HPDE6-E6E7 (cell line): ENCODE data around the gene TRPM2.
"Not testable (repeated sequence)": the region's sequence is repeated elsewhere in the genome, so short reads cannot be mapped to it uniquely, and the experiment has no call there.

Experiments used
- DNase-seq: peaks from one replicate; pipeline ENCODE4 v3.0.0; 2011; ENCODE audit warnings: missing footprints; ENCODE audit errors: extremely low spot score

Gene TRPM2

DNA sequence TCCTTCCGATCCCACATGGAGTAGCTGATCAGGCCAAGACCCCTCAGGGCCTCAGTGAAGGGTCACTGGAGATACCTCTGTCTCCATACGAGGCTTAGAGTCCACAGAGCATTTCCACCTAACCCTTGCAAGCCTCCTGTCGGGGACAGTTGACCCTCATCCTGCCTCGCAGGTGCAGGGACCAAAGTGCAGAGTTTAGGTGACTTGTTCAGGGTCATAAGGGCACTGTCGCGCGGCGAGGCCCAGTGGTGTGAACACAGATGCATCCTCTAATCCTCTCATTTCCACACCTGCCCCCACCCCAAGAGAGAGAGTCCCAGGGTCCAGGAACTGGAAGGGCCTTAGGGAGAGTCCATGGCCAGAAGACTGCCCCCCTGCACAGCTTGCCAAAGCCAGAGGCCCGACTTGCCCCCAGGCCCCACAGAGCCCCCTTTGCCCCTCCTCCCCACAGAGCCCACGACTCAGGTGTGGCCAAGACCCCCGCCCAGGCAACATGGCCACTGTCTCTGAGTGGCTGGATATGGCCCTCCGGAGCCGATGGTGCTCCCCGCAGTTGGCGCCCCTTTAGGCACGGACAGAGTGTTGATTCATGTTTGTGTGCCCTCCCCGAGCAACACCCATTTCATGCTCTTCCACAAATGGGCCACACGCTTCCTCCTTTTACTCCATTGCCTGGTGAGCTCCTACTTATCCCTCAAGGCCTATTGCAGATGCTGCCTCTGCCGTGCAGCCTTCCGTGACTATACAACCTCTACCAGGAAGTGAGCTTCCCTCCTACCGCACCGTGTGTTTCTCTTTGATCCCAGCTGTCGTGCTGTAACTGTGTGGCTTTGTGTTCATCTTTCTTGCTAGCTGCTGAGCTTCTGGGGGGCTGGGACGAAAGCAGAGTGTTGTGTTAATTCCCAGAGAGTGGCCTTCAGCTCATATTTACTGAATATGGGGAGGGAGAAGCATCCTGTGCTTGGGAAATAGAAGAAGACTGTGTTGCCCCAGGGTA, 1.7 kb downstream of the TRPM2 start:
- DNase-seq, result no peak

DNA sequence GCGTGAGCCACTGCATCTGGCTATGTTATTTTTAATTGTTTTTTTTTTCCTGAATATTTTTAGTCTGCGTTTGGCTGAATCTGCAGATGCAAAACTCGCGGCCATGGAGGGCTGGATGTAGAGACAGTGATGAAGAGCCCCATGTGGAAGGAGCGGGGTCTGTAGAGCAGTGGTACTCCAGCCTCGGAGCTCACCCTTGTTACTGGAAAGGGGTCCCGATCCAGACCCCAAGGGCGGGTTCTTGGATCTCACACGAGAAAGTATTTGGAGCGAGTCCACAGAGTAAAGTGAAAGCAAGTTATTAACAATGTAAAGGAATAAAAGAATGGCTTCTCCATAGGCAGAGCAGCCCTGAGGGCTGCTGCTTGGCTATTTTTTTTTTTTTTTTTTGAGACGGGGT, 2.7 kb downstream of the TRPM2 start:
- DNase-seq, result no peak

DNA sequence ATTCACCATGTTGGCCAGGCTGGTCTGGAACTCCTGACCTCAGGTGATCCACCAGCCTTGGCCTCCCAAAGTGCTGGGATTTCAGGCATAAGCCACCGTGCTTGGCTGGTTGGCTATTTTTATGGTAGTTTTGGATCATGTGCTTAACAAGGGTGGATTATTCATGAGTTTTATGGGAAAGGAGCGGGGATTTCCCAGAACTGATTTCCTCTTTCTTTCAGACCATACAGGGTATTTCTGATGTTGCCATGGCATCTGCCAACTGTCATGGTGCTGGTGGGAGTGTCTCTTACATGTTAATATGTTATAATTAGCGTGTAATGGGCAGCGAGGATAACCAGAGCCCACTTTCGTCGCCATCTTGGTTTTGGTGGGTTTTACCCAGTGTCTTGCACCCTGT, 3.2 kb downstream of the TRPM2 start:
- no peak for DNase-seq

DNA sequence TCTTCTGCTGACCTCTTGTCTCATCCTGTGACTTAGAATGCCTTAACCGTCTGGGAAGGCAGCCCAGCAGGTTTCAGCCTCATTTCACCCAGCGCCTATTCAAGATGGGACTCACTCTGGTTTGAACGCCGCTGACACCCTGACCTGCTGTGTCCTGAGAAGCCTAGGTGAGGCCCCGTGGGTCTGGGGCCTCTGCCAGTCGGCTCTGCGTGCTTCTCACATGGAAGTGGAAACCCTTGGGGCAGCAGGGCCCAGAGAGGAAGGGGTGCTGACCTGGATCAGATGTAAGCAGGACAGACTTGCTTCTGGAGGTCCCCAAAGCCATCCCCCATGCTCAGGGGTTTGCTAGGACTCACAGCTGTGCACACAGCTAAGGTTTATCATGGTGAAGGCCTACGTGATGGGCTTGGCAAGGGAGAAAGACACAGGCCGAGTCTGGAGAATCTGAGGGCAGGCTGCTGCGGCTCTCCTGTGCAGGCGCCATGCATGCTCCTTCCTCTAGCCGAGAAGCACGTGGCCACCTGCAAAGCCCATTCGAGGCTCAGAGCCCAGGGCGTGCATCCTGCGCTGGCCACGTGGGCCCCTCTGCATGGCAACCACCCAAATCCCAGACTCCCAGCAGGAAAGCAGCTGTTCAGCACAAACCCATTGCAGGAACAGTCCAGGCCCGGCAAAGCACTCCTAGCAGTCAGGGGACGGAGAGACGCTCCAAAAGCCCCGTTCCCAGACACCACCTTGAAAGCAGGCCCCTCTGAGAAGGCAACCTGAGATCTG, 3.8 kb downstream of the TRPM2 start:
- DNase-seq, result no peak

DNA sequence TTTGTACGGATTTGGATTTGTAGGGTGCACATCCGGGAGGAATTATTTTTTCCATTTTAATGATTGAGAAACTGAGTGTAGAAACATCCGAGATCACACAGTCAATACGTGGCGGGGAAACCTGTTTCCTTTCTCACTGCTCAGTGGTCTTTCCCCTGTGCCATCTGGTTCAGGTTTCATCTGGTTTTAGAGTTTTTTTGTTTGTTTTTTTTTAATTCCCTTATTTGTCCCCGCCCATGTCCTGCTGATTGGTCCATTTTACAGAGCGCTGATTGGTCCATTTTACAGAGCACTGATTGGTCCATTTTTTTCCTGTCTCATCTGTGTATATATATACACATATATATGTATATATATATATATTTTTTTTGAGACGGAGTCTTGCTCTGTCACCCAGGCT, 6.0 kb downstream of the TRPM2 start:
- no peak for DNase-seq

DNA sequence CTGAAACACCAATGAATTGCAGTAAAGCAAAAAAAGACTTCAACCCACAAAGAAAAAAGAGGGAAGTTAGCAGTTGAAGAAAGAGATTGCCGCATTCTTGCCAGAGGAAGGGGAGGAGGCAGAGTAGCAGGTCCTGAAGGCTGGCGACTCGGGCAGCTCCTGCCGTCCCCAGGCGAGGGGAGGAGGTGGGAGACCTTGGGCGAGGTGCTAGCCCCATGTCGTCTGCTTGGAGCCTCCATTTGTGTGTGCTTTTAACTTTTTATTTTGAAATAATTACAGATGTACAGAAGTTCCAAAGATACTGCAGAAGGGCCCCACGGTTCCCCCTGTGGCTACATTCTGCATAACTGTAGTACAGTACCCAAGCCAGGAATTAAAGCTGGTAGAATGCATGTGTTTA, 6.7 kb downstream of the TRPM2 start:
- DNase-seq, result no peak

DNA sequence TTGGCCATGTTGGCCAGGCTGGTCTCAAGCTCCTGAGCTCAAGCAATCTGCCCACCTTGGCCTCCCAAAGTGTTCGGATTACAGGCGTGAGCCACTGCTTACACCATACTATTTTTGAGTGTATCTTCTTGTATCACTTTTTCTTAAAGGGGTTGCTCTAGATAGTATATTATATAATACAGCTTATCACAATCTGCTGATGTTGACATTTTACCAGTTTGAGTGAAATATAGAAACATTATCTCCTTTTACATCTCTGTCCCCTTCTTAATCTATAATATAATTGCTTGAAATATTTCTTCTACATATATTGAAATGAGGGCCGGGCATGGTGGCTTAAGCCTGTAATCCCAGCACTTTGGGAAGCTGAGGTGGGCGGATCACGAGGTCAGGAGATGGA, 8.5 kb downstream of the TRPM2 start:
- not testable (repeated sequence) for DNase-seq

DNA sequence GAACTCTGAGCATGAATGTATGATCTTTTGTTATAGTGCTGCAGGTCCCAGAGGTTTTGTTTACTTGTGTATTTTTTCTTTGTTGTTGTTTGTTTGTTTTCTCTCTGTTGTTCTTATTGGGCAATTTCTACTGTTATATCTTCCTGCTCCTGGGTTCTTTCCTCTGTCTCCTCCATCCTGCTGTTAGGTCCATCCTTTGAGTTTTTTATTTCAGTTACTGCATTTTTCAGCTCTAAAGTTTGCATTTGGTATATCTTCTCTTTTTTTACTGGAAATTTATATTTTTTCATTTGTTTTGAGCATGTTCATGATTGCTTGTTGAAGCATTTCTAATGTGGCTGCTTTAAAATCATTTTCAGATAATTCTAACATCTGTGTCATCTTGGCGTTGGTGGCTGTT, 9.9 kb downstream of the TRPM2 start:
- DNase-seq, result no peak

DNA sequence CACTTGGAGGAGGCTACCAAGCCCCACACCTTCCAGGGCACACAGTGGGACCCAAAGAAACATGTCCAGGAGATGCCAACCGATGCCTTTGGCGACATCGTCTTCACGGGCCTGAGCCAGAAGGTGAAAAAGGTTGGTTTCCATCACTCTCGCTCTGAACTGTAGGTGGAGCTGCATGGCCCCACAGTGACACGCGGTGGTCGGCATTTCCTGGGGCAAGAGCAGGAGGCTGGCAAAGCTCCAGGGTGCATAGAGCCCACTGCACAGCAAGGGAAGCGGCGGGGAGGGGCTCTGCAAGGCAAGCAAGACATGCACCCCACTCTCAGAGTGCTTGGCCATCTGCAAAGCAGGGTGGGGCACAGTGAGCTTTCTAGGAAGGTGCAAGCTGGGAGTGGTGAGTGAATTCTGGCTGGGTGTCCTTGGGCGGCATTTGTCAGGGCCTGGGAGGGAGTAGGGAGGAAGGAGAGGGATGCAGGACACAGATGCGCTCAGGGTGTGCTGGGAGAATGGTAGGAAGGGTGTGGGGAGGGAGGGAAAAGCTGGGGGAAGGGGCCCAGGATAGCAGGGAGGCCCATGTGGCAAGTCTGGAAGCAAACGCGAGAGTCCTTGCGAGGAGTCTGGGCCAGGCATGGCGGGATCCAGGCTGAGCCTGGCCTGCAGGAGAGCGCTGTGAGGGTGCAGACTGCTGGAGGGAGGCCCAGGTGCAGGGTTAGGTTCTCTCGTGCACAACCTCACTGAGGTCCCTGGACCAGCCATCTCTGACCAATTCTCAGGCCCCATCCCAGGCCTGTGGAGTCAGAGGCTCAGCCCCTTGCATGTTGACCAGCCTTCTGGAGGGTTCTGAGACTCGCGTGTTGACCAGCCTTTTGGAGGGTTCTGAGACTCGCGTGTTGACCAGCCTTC, 11.0 kb downstream of the TRPM2 start:
- DNase-seq, result no peak

DNA sequence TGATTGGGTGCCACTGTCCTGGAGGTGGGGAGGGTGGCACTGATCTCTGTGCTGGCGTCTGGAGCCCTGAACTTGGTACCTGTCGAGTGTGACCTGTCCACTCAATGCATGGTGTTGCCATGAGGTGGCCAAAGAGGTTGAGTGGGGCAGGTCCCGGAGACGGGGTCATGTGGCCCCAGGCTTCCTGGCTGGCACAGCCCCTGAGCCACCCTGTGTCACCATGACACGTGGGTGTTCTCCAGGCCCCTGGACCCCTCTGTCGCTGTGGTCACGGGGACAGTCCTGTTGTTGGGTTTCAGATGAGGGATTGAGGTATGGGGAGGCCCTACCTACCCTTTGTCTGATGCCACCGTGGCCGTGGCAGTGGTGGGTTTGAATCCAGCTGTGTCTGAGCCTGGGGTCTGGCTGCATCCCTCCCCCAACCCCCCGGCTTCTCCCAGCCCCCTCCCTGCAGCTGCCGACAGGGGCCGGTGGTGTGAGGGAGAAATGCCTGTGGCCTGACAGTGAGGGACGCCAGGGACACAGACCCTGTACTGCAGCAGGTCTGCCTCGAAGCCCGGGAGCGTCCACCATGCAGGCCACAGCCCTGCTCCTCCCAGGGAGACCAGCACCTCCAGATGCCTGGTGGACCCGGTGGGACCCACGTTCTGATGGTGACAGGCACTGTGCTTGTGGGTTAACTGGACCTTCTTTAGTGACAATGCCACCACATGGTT, 12.0 kb downstream of the TRPM2 start:
- DNase-seq, result no peak

DNA sequence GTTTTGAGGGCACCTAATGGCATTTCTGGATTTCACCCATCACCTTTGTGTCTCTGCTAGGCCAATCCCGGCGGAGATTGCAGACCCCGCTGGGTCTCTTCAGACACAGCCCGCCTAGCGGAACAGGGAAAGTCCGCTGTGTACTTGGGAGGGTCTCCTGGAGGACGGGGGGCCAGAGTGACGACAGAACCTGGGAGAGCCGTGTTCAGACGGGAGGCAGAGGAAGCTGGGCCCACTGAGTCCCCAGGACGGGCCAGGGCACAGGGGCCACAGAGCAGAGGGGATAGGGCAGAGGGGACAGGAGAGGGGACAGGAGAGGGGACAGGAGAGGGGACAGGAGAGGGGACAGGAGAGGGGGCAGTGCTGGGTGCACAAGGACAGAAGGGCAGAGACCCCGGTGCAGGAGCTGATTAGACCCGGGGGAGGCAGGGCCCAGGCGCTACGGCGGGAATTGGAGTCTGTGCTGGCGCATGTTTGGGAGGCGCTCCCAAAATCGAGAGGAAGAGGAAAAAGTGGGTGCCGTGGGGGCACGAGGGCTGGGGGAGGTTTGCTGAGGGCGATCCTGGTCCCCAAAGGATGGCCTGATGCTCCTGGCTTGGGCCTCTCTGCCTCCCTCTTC, 12.7 kb downstream of the TRPM2 start:
- no peak for DNase-seq

DNA sequence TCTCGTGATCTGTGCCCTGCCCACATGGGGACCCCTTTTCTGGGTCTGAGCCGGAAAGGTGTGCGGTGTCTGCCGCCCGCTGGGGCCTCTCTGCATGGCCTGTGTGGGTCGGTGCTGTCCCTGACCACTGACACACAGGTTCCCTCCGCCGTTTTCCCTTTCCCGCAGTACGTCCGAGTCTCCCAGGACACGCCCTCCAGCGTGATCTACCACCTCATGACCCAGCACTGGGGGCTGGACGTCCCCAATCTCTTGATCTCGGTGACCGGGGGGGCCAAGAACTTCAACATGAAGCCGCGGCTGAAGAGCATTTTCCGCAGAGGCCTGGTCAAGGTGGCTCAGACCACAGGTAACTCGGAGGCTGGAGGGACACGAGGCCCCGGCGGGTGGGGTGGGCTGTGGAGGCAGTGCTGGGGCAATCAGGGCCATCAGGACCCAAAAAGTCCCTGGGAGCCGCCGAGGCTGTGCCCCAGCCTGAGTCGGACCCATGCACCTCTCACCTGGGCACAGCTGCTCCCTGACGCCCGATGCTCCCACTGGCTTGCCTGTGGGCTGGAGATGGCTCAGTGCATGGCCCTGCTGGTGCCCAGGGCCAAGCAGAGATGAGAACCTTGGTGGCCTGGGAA, 13.3 kb downstream of the TRPM2 start:
- DNase-seq, result no peak

DNA sequence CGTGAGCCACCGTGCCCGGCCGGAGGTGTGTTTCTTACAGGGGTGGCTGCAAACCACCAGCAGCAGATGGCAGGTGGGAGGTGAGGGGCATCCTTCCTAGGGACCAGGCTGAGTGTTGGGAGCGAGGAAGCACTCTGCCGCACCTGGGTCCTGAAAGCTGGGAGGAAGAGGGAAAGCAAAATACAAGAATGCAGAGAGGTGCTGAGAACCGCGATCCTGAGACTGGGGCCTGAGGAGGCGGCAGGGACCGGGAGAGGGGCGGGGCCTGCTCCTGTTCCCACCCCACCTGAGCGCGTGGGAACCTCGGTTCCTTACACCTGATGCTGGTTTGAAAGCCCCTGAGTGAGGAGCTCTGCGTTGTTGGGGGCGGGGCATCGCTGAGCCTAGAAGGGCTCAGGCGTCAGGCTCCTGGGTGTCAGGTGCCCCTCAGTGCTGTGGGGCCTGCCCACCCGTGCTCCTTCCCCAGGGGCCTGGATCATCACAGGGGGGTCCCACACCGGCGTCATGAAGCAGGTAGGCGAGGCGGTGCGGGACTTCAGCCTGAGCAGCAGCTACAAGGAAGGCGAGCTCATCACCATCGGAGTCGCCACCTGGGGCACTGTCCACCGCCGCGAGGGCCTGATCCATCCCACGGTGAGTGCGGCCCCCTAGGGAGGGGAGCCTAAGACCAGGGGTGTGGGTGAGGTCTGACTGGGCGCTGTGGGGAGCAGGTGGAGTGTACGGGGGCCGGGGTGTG, 15.5 kb downstream of the TRPM2 start:
- DNase-seq, result no peak

DNA sequence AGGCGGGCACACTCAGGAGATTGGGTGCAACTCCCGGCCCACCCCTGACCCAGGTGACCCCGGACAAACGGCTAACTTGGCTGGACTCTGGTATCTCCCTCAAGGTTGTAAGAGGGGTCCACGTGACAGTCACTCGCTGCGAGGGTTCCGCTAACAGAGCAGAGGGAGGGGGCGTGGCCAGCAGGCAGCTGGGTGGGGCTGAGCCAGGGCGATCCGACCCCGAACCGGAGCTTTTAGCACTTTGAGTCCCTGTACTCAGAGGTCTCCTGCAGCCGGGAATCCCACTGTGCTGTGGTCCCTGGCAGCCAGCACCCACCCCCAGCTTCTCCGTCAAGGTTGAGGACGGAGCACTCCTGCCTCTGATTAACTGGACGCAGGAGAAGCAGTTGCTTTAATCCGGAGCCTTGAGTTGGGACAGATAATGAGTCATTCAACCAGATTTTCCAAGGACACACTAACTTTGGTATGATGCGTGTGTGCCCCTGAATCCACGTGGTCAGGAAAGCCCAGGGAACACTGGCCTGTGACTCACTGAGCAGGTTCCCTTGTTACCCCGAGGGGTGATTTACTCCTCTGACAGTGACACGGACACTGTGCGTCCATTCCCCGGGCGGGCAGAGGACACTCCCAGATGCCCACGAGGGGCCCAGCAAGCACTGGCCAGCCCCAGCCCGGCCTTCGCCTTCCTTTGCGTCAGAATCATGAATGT, 16.8 kb downstream of the TRPM2 start:
- DNase-seq, result no peak

DNA sequence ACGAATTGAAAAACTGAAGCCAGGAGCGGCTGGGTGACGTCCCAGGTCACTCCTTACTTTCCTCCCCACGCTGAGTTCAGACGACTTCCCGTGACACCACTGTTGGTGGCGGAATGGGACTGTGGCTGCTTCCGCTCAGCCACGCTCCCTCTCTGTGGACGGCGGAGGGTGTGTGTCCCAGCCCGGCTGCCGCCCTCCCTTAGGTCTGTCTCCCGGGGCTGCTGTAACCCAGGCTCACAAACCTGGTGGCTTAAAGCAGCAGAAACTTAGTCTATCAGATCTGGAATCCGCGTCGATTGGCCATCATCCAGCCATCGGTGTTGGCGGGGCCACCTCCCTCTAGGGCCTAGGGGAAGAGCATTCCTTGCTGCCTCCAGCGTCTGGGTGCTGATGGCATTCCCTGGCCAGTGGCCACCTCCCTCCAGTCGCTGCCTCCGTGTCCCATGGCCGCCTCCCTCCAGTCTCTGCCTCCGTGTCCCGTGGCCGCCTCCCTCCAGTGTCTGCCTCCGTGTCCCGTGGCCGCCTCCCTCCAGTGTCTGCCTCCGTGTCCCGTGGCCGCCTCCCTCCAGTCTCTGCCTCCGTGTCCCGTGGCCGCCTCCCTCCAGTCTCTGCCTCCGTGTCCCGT, 17.5 kb downstream of the TRPM2 start:
- DNase-seq, result no peak

DNA sequence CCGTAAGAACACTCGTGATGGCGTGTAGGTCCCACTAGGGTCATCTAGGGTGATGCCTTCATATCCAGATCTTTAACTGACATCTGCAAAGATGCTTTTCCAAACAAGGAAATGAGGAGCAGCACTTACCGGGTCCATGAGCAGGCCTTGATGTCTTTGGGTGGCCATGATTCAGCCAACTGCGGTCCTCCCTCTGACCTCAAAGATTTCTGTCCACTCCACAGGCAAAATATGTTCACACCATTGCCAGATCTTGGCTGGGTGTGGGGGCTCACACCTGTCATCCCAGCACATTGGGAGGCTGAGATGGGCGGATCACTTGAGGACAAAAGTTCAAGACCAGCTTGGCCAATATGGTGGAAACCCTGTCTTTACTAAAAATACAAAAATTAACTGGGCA, 18.2 kb downstream of the TRPM2 start:
- no peak for DNase-seq

DNA sequence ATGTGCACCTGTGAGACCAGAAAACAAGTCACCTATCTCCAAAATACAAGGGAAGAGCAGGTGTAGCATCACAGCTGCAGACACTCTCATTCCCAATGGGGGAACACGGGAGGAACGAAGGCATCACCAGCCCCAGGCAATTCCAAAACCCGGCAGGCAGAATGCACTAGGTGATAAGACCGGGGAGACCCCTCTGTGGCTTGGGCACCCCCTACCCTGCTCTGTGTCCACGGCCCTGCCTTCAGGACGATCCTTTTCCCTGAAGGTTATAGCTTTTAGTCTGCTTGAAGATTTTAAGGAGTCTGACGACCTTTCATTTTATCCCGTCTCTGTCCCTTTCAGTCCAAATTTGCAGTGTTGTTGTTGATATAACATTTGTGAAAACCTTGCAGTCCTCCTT, 19.2 kb downstream of the TRPM2 start:
- no peak for DNase-seq

DNA sequence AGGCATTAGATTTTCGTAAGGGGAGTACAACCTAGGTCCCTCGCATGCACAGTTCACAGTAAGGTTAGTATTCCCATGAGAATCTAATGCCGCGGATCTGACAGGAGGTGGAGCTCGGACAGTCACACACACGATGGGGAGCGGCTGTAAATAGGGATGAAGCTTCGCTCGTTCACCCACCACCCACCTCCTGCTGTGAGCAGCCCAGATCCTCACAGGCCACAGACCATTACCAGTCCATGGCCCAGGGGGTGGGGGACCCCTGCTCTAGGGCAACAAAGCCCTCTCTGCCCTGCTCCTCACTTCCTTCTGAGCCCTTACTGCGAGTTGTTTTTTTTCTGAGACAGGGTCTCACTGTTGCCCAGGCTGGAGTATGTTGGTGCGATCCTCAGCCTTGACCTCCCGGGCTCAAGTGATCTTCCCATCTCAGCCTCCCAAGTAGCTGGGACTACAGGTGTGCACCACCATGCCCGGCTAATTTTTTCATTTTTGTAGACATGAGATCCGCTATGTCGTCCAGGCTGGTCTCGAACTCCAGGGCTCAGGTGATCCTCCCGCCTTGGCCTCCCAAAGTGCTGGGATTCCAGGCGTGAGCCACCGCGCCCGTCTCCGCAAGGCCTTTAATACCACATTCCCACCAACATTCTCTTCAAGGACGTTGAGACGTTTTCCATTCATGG, 21.3 kb downstream of the TRPM2 start:
- no peak for DNase-seq
